ENCODE measurements around the gene CFAP74. TPM values are rescaled to one million over a fixed set of nuclear protein-coding genes. Genes with fewer than 3 reads are reported as not detected.

Gene CFAP74
- total and polyA plus RNA-seq, 2 donors (not counting 3 experiments of a cell fraction or from before 2014, with no cell fraction given) = not detected

DNA sequence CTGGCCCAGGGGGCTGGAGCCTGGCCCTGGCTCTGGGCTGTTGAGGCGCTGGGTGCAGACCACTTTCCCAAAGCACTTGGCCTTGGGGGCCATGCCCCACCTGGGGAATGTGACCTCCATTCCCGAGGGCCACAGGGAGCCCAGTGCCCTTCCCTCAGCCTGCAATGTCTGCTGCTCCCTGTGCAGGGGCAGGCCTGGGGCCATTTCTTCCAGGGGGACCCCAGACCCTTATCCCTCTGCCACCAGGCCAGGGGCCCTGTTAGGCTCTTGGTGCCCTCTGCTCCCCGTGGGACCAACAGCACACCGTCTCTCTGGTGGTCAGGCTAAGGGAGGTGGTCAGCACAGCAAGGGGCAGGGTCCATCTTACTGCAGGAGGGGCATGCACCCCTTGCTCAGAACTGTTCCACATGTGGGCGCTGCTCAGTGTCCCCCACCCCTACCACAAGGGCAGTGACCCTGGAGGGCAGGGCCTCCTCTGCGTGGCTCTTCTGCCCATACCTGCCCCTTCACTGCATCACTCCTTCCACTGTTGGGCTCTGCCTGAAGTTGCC, 83.5 kb downstream of the CFAP74 start:
- H3K27me3 ChIP-seq (ENCODE audit: control insufficient read depth in 2 of 2, insufficient read depth in 2 of 2, low read length in 2 of 2) = no peaks in the 10 kb centered on the region
- ChIA-PET POLR2A (no interaction called here), CTCF (interaction anchor here (1.1 to 1.2 kb wide), 2 partner anchors 11 to 125 kb away, joined by 4 to 5 read pairs; no protein-coding TSS in a partner anchor)
- no peak overlapping the region for H3K9ac ChIP-seq (replicated peaks; ENCODE audit: extremely low read depth, insufficient read depth, low read length)
- H3K9me1 ChIP-seq (replicated peaks; ENCODE audit: control insufficient read depth, extremely low read depth, insufficient read depth, low read length) = no peaks in the 10 kb centered on the region
- no peaks in the 10 kb centered on the region for H3K79me2 ChIP-seq (ENCODE audit: control insufficient read depth, insufficient read depth, low read length)
- peaks cover 5% of the 10 kb centered on the region for H3K4me1 ChIP-seq (ENCODE audit: control insufficient read depth, extremely low read depth, insufficient read depth, low read length)
- H3K9me3 ChIP-seq (replicated peaks; ENCODE audit: control insufficient read depth, insufficient read depth, low read length) = no peaks in the 10 kb centered on the region
- H3K27ac ChIP-seq (ENCODE audit: insufficient read depth, low read depth, low read length) = no peak overlapping the region
- DNase-seq (ENCODE audit: low read depth, low spot score) = no peak
- intact Hi-C loops (cut with micrococcal nuclease) (no loop called here), dilution Hi-C loops (cut with MboI; ENCODE audit: extremely low pct_ligation_motif_present, low sequenced_read_pairs) (no loop called here)
- H3K4me2 ChIP-seq (ENCODE audit: insufficient read depth, low read length) = no peak overlapping the region
- TF ChIP-seq, protein P1, sequence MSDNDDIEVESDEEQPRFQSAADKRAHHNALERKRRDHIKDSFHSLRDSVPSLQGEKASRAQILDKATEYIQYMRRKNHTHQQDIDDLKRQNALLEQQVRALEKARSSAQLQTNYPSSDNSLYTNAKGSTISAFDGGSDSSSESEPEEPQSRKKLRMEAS (IDR thresholded peaks at IDR 0.05; ENCODE audit: insufficient read depth, insufficient read length) = no peak
- TF ChIP-seq JUN (IDR thresholded peaks at IDR 0.05; ENCODE audit: borderline replicate concordance, insufficient read depth, insufficient read length, low read depth) (no peak), MYC (IDR thresholded peaks at IDR 0.05; ENCODE audit: low read depth, low read length) (no peak), GATA2 (IDR thresholded peaks at IDR 0.05; ENCODE audit: insufficient read depth, insufficient read length, low read depth, low read length) (no peak), POLR2AphosphoS5 (IDR thresholded peaks at IDR 0.05; ENCODE audit: insufficient read depth, low read depth, low read length) (no peak), EZH2 (IDR thresholded peaks at IDR 0.05; ENCODE audit: borderline replicate concordance, low read depth, low read length, severe bottlenecking) (no peak), POLR2A (IDR thresholded peaks at IDR 0.05; ENCODE audit: low read depth, low read length) (no peak), FOS (IDR thresholded peaks at IDR 0.05; ENCODE audit: borderline replicate concordance, insufficient read depth, low read length) (no peak)
- TF ChIP-seq, protein P2, sequence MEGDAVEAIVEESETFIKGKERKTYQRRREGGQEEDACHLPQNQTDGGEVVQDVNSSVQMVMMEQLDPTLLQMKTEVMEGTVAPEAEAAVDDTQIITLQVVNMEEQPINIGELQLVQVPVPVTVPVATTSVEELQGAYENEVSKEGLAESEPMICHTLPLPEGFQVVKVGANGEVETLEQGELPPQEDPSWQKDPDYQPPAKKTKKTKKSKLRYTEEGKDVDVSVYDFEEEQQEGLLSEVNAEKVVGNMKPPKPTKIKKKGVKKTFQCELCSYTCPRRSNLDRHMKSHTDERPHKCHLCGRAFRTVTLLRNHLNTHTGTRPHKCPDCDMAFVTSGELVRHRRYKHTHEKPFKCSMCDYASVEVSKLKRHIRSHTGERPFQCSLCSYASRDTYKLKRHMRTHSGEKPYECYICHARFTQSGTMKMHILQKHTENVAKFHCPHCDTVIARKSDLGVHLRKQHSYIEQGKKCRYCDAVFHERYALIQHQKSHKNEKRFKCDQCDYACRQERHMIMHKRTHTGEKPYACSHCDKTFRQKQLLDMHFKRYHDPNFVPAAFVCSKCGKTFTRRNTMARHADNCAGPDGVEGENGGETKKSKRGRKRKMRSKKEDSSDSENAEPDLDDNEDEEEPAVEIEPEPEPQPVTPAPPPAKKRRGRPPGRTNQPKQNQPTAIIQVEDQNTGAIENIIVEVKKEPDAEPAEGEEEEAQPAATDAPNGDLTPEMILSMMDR (IDR thresholded peaks at IDR 0.05; ENCODE audit: extremely low read depth in 1 of 2, insufficient read depth in 1 of 2, low read depth in 1 of 2, low read length in 2 of 2) = no peak
- FAIRE-seq = no peak
- H3K4me3 ChIP-seq (replicated peaks in 1 of 3; ENCODE audit: insufficient read depth in 1 of 3, low read depth in 1 of 3, low read length in 3 of 3) = no peak overlapping the region
- H4K20me1 ChIP-seq (replicated peaks; ENCODE audit: control insufficient read depth, extremely low read depth, insufficient read depth, low read length) = no peaks in the 10 kb centered on the region
- H2AFZ ChIP-seq (ENCODE audit: low read depth, low read length) = peak overlapping the region; percentile 88
- no peaks in the 10 kb centered on the region for H3K36me3 ChIP-seq (ENCODE audit: control insufficient read depth in 2 of 2, extremely low read depth in 1 of 2, insufficient read depth in 2 of 2, low read length in 2 of 2)
- no TSS peak for BruUV-seq (replicated peaks)

Measured in endothelial cell of umbilical vein (primary cell).